K562 (cell line): ENCODE data around the gene GALK2. TPM values are rescaled to one million over a fixed set of nuclear protein-coding genes. Genes with fewer than 3 reads are reported as not detected.

Source experiments
- BACH1 ChIP-seq: fragments of 200-800 bp; sonication (Bioruptor generic); IDR thresholded peaks from 2 replicates; pipeline ENCODE4 v1.6.1; 2016; ENCODE audit warnings: missing genetic modification characterization, missing compliant biosample characterization
- CC2D1A ChIP-seq: fragments of 450-650 bp; IDR thresholded peaks from 2 replicates; pipeline ENCODE4 v1.6.1; 2017; ENCODE audit warnings: mild to moderate bottlenecking
- ELF4 ChIP-seq: fragments of 450-650 bp; formaldehyde crosslinking; IDR thresholded peaks from 2 replicates; pipeline ENCODE4 v1.4.0; 2022; ENCODE audit warnings: missing genetic modification characterization
- FOXK2 ChIP-seq, 2 experiments: fragments of 450-650 bp; IDR thresholded peaks in 1 of 2; conservative IDR thresholded peaks in 1 of 2; 2 replicates each; pipeline ENCODE4 v1.6.1; 2016; ENCODE audit warnings: low read depth in 2 of 2, mild to moderate bottlenecking in 1 of 2
- FOXM1 ChIP-seq, 2 experiments: fragments of 450-650 bp in 1 of 2; sonication (generic) in 1 of 2; formaldehyde crosslinking in 1 of 2; IDR thresholded peaks; 2 replicates each; pipeline versions ENCODE4 v1.6.1 to v1.9.0; 2017 to 2022; ENCODE audit warnings: low read depth in 2 of 2, mild to moderate bottlenecking in 2 of 2, missing genetic modification reagents in 1 of 2, moderate library complexity in 1 of 2
- MBD1 ChIP-seq: fragments of 250-450 bp; sonication (Bioruptor Pico); IDR thresholded peaks from 2 replicates; pipeline ENCODE4 v1.8.0; 2022; ENCODE audit warnings: inconsistent platforms
- MLLT1 ChIP-seq, 2 experiments: fragments of 450-650 bp; IDR thresholded peaks; 2 replicates each; pipeline ENCODE4 v1.6.1; 2016
- PHB2 ChIP-seq: fragments of 450-650 bp; IDR thresholded peaks from 2 replicates; pipeline ENCODE4 v1.6.1; 2017; ENCODE audit warnings: low read depth
- TAF7 ChIP-seq: fragments of 450-650 bp; IDR thresholded peaks from 2 replicates; pipeline ENCODE4 v1.6.1; 2016; ENCODE audit warnings: missing genetic modification characterization, missing compliant biosample characterization
- TAF9B ChIP-seq: fragments of 450-650 bp; IDR thresholded peaks from 2 replicates; pipeline ENCODE4 v1.6.1; 2018; ENCODE audit warnings: mild to moderate bottlenecking; ENCODE audit not compliant: partially characterized antibody
- THAP7 ChIP-seq: fragments of 250-450 bp; sonication (Bioruptor Pico); IDR thresholded peaks from 2 replicates; pipeline ENCODE4 v1.5.0; 2021
- YY1 ChIP-seq, 3 experiments: IDR thresholded peaks; 2 replicates each; pipeline ENCODE4 v1.6.1; 2011; ENCODE audit warnings: low read length in 2 of 3, mild to moderate bottlenecking in 2 of 3, moderate library complexity in 2 of 3, borderline replicate concordance in 1 of 3, control low read depth in 1 of 3, low read depth in 1 of 3; ENCODE audit not compliant: insufficient read depth in 3 of 3, insufficient replicate concordance in 2 of 3, control insufficient read depth in 1 of 3, insufficient read length in 1 of 3; ENCODE audit errors: extremely low read depth in 1 of 3
- ZC3H11A ChIP-seq: IDR thresholded peaks from 2 replicates; pipeline ENCODE4 v1.6.1; 2012; ENCODE audit warnings: low read depth, low read length, improper control_type of control experiment
- ZFP91 ChIP-seq: sonication (generic); formaldehyde crosslinking; IDR thresholded peaks from 2 replicates; pipeline ENCODE4 v1.8.0; 2022; ENCODE audit warnings: mild to moderate bottlenecking, missing genetic modification reagents
- polyA plus RNA-seq, 8 experiments: library from polyadenylated mRNA; depleted of rRNA in 4 of 8; stranded (reverse) in 5 of 8; unstranded in 3 of 8; fragments of >200 nt; fragmentation: Nextera tagmentation in 2 of 8; fragmentation: Illumina TruSeq in 1 of 8; extraction: Ambion mirVana in 2 of 8; extraction: Trizol in 1 of 8; gene quantifications; 2 replicates each; pipeline versions ENCODE4 v1.2.1 to v1.2.3, GENCODE V29; 2011 to 2014; ENCODE audit warnings: inconsistent platforms in 1 of 8, missing spikeins in 1 of 8
- total RNA-seq, 7 experiments: library from RNA; depleted of rRNA in 6 of 7; stranded (reverse); fragments of >200 nt in 6 of 7; fragmentation: Illumina TruSeq in 2 of 7; extraction: Trizol in 2 of 7; gene quantifications; 2 replicates each; pipeline versions ENCODE4 v1.2.1 to v1.2.3, GENCODE V29; 2011 to 2021; ENCODE audit warnings: low replicate concordance in 1 of 7
- TF ChIP-seq, protein P1 (sequence below): sonication (generic); formaldehyde crosslinking; IDR thresholded peaks from 2 replicates; pipeline ENCODE4 v1.8.1; 2022; ENCODE audit warnings: missing genetic modification reagents
- TF ChIP-seq, protein P2 (sequence below): fragments of 450-650 bp; IDR thresholded peaks from 2 replicates; pipeline ENCODE4 v1.6.1; 2016; ENCODE audit warnings: missing biosample characterization, missing genetic modification characterization
- TF ChIP-seq, protein P3 (sequence below): sonication (generic); formaldehyde crosslinking; IDR thresholded peaks from 2 replicates; pipeline ENCODE4 v1.8.0; 2022; ENCODE audit warnings: missing genetic modification reagents, mild to moderate bottlenecking, borderline replicate concordance

The GALK2 gene
- total and polyA plus RNA-seq, 9 of the 15 experiments (the other 6 are each of a cell fraction or from before 2014, with no cell fraction given): 32.8 to 82.0 (median 54.4) TPM

GRCh38 chr15:49171790-49172189, 1.7 kb downstream of the GALK2 start (continued):
- TF ChIP-seq, protein P1, sequence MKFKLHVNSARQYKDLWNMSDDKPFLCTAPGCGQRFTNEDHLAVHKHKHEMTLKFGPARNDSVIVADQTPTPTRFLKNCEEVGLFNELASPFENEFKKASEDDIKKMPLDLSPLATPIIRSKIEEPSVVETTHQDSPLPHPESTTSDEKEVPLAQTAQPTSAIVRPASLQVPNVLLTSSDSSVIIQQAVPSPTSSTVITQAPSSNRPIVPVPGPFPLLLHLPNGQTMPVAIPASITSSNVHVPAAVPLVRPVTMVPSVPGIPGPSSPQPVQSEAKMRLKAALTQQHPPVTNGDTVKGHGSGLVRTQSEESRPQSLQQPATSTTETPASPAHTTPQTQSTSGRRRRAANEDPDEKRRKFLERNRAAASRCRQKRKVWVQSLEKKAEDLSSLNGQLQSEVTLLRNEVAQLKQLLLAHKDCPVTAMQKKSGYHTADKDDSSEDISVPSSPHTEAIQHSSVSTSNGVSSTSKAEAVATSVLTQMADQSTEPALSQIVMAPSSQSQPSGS (CRISPR knock-in tag): no peak
- TF ChIP-seq ZFP91 (CRISPR knock-in tag) (no peak), PHB2 (no peak), TAF7 (no peak), TAF9B (peak; percentile 4), FOXM1 (IDR thresholded peaks at IDR 0.05; ENCODE audit: low read depth) (0 out of 2 replicates have a peak, but pooled peaks have one; percentile 18), FOXM1 (CRISPR knock-in tag; IDR thresholded peaks at IDR 0.05; ENCODE audit: low read depth) (no peak), THAP7 (no peak), ELF4 (CRISPR knock-in tag) (no peak), CC2D1A (no peak), MLLT1 (IDR thresholded peaks at IDR 0.05) (peak in 1 of 2 experiments; percentile 60; a peak in 3 of 4 replicates), MBD1 (no peak), YY1 (IDR thresholded peaks at IDR 0.05; ENCODE audit: borderline replicate concordance in 1 of 3, control insufficient read depth in 1 of 3, extremely low read depth in 1 of 3, insufficient read depth in 3 of 3, insufficient read length in 1 of 3, insufficient replicate concordance in 2 of 3, low read depth in 1 of 3, low read length in 2 of 3) (peak in 2 of 3 experiments; percentile 24 to 70), ZC3H11A (no peak), BACH1 (no peak), FOXK2 (conservative IDR thresholded peaks at IDR 0.05 in 1 of 2, IDR thresholded peaks at IDR 0.05 in 1 of 2; ENCODE audit: low read depth in 2 of 2) (no peak)
- TF ChIP-seq, protein P2, sequence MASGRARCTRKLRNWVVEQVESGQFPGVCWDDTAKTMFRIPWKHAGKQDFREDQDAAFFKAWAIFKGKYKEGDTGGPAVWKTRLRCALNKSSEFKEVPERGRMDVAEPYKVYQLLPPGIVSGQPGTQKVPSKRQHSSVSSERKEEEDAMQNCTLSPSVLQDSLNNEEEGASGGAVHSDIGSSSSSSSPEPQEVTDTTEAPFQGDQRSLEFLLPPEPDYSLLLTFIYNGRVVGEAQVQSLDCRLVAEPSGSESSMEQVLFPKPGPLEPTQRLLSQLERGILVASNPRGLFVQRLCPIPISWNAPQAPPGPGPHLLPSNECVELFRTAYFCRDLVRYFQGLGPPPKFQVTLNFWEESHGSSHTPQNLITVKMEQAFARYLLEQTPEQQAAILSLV: no peak
- TF ChIP-seq, protein P3, sequence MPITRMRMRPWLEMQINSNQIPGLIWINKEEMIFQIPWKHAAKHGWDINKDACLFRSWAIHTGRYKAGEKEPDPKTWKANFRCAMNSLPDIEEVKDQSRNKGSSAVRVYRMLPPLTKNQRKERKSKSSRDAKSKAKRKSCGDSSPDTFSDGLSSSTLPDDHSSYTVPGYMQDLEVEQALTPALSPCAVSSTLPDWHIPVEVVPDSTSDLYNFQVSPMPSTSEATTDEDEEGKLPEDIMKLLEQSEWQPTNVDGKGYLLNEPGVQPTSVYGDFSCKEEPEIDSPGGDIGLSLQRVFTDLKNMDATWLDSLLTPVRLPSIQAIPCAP (CRISPR knock-in tag): no peak
